Measurements from ENCODE around the gene RANBP1. TPM values are rescaled to one million over a fixed set of nuclear protein-coding genes. Genes with fewer than 3 reads are reported as not detected.
A peak's percentile ranks its signal among the peaks of the same experiment; 100 is the strongest.

RANBP1 gene
- total and polyA plus RNA-seq, 9 of the 15 experiments (the other 6 are each of a cell fraction or from before 2014, with no cell fraction given), result 162 to 2,891 (median 1,289) TPM

- TF ChIP-seq MGA (IDR thresholded peaks at IDR 0.05) (no peak), XRCC5 (IDR thresholded peaks at IDR 0.05; ENCODE audit: low read depth, low read length) (no peak), ZSCAN29 (IDR thresholded peaks at IDR 0.05) (no peak), RBFOX2 (IDR thresholded peaks at IDR 0.05; ENCODE audit: low read depth, low read length) (peak; percentile 36), PHB2 (IDR thresholded peaks at IDR 0.05; ENCODE audit: low read depth) (no peak), E2F1 (CRISPR knock-in tag; IDR thresholded peaks at IDR 0.05) (peak; percentile 86; the same call in 1 of the 2 replicates), HMG20A (CRISPR knock-in tag; conservative IDR thresholded peaks at IDR 0.05) (no peak), ZNF165 (CRISPR knock-in tag; IDR thresholded peaks at IDR 0.05; ENCODE audit: borderline replicate concordance) (0 out of 2 replicates have a peak, but pooled peaks have one; percentile 49), BCOR (IDR thresholded peaks at IDR 0.05) (0 out of 2 replicates have a peak, but pooled peaks have one; percentile 33), ELK3 (CRISPR knock-in tag; IDR thresholded peaks at IDR 0.05) (no peak), YBX1 (IDR thresholded peaks at IDR 0.05) (no peak), MYNN (IDR thresholded peaks at IDR 0.05) (no peak), MYNN (CRISPR knock-in tag; IDR thresholded peaks at IDR 0.05) (peak; percentile 8; the same call in 1 of the 2 replicates), MYC (IDR thresholded peaks at IDR 0.05; ENCODE audit: low read depth, low read length) (no peak), MYC (CRISPR knock-in tag; IDR thresholded peaks at IDR 0.05; ENCODE audit: borderline replicate concordance, low read depth) (peak; percentile 12; the same call in 1 of the 2 replicates), ZNF707 (CRISPR knock-in tag; conservative IDR thresholded peaks at IDR 0.05) (no peak), PRPF4 (IDR thresholded peaks at IDR 0.05; ENCODE audit: insufficient read depth, low read depth, low read length, poor library complexity, severe bottlenecking) (no peak)
These were observed 16.9 kb downstream of the RANBP1 start (continued) for GRCh38 chr22:20132686-20133246.

Measured in K562 (cell line).